ENCODE measurements around the gene ULK4.

DNA sequence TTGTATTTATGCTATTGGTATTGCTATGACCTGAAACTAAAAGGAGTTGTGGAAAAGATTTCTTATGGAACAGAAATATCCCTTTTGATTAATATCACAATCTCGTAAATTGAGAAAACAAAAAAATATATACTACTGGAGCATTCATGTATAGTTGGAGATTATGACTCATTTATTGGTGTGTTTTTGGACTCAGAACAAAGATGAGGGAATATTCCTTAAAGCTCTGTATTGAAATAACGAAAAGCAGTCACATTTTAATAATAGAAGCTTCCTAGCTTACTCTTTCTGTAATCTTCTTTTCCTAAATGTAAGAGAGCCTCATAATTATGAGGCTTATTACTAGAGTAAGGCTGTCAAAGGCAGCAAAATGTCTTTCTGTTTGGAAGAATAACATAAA, 748.3 kb downstream of the ULK4 start:
- TF ChIP-seq CTCF (IDR thresholded peaks at IDR 0.05) (no peak), POLR2A (IDR thresholded peaks at IDR 0.05) (no peak)

Data from tibial nerve (tissue), 3 donors.